ENCODE data around the gene YIF1A. TPM values are rescaled to one million over a fixed set of nuclear protein-coding genes. Genes with fewer than 3 reads are reported as not detected.

YIF1A gene
- total and polyA plus RNA-seq, 7 experiments from 2014 or later, result 25.0 to 66.2 (median 34.1) TPM

DNA sequence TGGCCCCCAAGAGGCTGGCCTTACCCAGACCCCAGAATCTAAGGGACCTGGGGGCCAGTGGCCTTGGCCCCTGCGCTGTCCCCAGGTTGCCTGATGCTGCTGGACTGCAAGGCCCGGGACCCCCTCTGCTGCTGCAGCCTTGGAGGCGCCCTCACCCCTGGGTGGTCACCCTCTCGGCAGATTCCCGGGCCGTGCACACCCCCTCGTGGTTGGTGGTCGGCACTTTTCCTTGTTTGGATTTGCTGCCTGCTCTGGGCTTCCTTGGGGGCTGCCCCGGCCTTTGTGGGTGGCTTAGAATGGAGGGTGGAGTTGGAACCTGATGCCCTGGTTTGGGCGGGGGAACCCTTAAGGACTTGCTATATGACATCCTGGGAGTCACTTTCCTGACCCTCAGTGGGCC lies 42.0 kb upstream of the YIF1A start:
- no peaks in the 10 kb centered on the region for H3K9me3 ChIP-seq (ENCODE audit: control insufficient read depth in 2 of 3, low read length in 3 of 3)
- DNase-seq, result no peak
- no peak overlapping the region for H3K27ac ChIP-seq (ENCODE audit: low read depth, low read length)
- no peak overlapping the region for H3K4me3 ChIP-seq (ENCODE audit: low read length)
- Mint-ChIP-seq H3K4me3 (no peak overlapping the region), H3K27me3 (no peaks in the 10 kb centered on the region), H3K27ac (peak overlapping the region in 1 of 9 donors; percentile 73), H3K36me3 (peaks cover 0 to 4% (median 0%) of the 10 kb centered on the region in 5 donors), H3K9me3 (no peaks in the 10 kb centered on the region), H3K4me1 (peaks cover 17 to 34% (median 28%) of the 10 kb centered on the region in 7 donors)
- ChIA-PET POLR2A (interaction anchor here (1.1 to 3.0 kb wide), 4 partner anchors 11 to 23 kb away, joined by 3 to 25 read pairs (median 5); partner anchors contain the start of gene B4GAT1), CTCF (interaction anchor here (0.6 to 4.7 kb wide), 3 partner anchors 19 to 105 kb away, joined by 3 to 52 read pairs (median 15); no protein-coding TSS in a partner anchor)
- H3K36me3 ChIP-seq (ENCODE audit: control insufficient read depth in 2 of 3, insufficient read depth in 3 of 3, low read length in 3 of 3), result peaks cover 0 to 16% (median 0%) of the 10 kb centered on the region in 3 experiments
- H3K4me1 ChIP-seq (ENCODE audit: control insufficient read depth in 2 of 2, insufficient read depth in 2 of 2, low read length in 2 of 2), result peaks cover 26 to 36% of the 10 kb centered on the region in 2 donors
- no peak for ATAC-seq
- intact Hi-C loops (cut with micrococcal nuclease), result no loop called here
- no peaks in the 10 kb centered on the region for H3K27me3 ChIP-seq (ENCODE audit: control insufficient read depth in 2 of 2, insufficient read depth in 2 of 2, low read length in 2 of 2)

DNA sequence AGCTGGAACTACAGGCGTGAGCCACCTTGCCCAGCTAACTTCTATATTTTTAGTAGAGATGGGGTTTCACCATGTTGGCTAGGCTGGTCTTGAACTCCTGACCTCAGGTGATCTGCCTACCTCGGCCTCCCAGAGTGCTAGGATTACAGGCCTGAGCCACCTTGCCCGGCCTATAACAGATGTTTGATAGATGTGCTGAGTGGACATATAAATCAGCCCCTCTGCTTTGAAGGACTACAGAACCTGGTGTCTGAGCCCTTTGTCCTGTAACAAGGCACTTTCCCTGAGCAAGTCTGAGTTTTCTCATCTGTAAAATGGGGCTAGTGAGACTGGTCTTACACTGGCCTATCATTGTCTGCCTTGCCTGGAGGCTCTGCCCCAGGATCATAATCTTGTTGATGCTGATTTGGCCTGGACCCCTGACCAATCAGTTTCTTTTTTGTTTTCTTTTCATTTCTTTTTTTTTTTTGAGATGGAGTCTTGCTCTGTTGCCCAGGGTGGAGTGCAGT lies 40.3 kb upstream of the YIF1A start:
- Histone ChIP-seq H3K27ac (ENCODE audit: low read depth, low read length) (no peak overlapping the region), H3K9me3 (ENCODE audit: control insufficient read depth in 2 of 3, low read length in 3 of 3) (no peaks in the 10 kb centered on the region), H3K4me1 (ENCODE audit: control insufficient read depth in 2 of 2, insufficient read depth in 2 of 2, low read length in 2 of 2) (peaks cover 26 to 40% of the 10 kb centered on the region in 2 donors), H3K36me3 (ENCODE audit: control insufficient read depth in 2 of 3, insufficient read depth in 3 of 3, low read length in 3 of 3) (peaks cover 0 to 16% (median 0%) of the 10 kb centered on the region in 3 experiments), H3K4me3 (ENCODE audit: low read length) (no peak overlapping the region), H3K27me3 (ENCODE audit: control insufficient read depth in 2 of 2, insufficient read depth in 2 of 2, low read length in 2 of 2) (no peaks in the 10 kb centered on the region)
- H3K9me3 Mint-ChIP-seq, result no peaks in the 10 kb centered on the region
- ChIA-PET POLR2A (interaction anchor here (1.0 to 3.0 kb wide), 3 partner anchors 12 to 17 kb away, joined by 3 to 25 read pairs (median 4); partner anchors contain the start of genes BRMS1 and CD248), CTCF (interaction anchor here (0.7 to 4.7 kb wide), 5 partner anchors 11 to 60 kb away, joined by 3 to 52 read pairs (median 3); no protein-coding TSS in a partner anchor)
- H3K27ac Mint-ChIP-seq, result peak overlapping the region in 4 of 9 donors; percentile 62 to 93 (median 91)
- H3K4me3 Mint-ChIP-seq, result peak overlapping the region in 2 of 10 donors; percentile 67
- intact Hi-C loops (cut with micrococcal nuclease), result loop anchor here (5.0 kb wide), 2 partner anchors 43 to 58 kb away; partner anchors contain the start of gene SLC29A2 (in 1 of the 2)
- no peaks in the 10 kb centered on the region for H3K27me3 Mint-ChIP-seq
- ATAC-seq (no peak), DNase-seq (no peak)
- peaks cover 0 to 4% (median 0%) of the 10 kb centered on the region in 5 donors for H3K36me3 Mint-ChIP-seq
- peaks cover 25 to 42% (median 39%) of the 10 kb centered on the region in 7 donors for H3K4me1 Mint-ChIP-seq

DNA sequence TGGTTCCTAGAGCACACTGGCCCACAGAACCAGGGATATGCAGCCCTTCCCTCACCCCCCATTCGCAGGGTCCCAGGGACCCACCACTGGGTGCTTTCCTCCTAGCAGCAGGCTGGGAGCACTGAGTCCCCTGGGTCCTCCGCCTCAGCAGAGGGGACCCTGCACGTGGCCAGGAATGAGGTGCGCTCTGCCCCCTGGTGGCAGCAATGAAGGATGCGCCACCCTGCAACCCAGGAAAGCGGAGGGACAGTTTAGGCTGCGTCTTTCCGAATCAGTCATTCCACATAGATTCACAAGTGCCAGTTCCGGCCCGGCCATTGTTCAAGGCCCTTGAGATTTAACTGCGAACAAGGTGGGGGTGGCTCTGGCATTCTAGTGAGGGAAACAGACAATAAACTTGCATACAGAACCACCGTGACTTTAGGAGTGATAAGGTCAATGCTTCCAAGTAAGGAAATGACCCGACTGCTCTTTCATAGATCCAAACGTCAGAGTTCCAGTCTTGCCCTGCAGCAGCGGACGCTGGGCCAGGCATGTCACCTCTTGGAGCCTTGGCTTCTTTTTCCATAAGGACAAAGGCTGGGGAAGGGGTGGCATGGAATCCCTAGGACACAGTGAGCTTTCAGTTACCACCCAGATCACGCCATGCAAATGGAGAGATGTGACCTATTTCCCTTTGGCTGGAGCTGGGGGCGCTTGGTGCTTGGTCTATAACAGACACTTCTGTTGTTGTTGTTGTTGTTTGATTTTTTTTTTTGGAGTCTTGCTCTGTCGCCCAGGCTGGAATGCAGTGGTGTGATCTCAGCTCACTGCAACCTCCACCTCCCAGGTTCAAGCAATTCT lies 39.6 kb upstream of the YIF1A start:
- no peaks in the 10 kb centered on the region for H3K27me3 Mint-ChIP-seq
- ChIA-PET CTCF (interaction anchor here (0.7 to 4.7 kb wide), 5 partner anchors 12 to 60 kb away, joined by 3 to 52 read pairs (median 3); no protein-coding TSS in a partner anchor), POLR2A (interaction anchor here (1.0 to 3.0 kb wide), 3 partner anchors 11 to 16 kb away, joined by 3 to 25 read pairs (median 4); partner anchors contain the start of genes BRMS1 and CD248)
- H3K4me3 Mint-ChIP-seq, result peak overlapping the region; percentile 18 to 81 (median 68)
- intact Hi-C loops (cut with micrococcal nuclease), result loop anchor here (1.0 to 5.0 kb wide), 8 partner anchors 10 to 106 kb away; partner anchors contain the start of genes BRMS1 (in 1 of the 2) and SLC29A2 (in 1 of the 2)
- peaks cover 0 to 4% (median 0%) of the 10 kb centered on the region in 5 donors for H3K36me3 Mint-ChIP-seq
- H3K9me3 Mint-ChIP-seq, result peaks cover 0 to 2% (median 0%) of the 10 kb centered on the region in 11 donors
- peak overlapping the region; percentile 65 to 97 (median 91) for H3K27ac Mint-ChIP-seq
- DNase-seq, result peak; percentile 72 to 88 (median 80)
- H3K9me3 ChIP-seq (ENCODE audit: control insufficient read depth in 2 of 3, low read length in 3 of 3), result no peaks in the 10 kb centered on the region
- H3K4me1 Mint-ChIP-seq, result peaks cover 25 to 49% (median 46%) of the 10 kb centered on the region in 7 donors
- ATAC-seq, result peak; percentile 89
- H3K27ac ChIP-seq (ENCODE audit: low read depth, low read length), result peak overlapping the region; percentile 82
- no peaks in the 10 kb centered on the region for H3K27me3 ChIP-seq (ENCODE audit: control insufficient read depth in 2 of 2, insufficient read depth in 2 of 2, low read length in 2 of 2)
- H3K4me3 ChIP-seq (ENCODE audit: low read length), result peak overlapping the region; percentile 36
- H3K36me3 ChIP-seq (ENCODE audit: control insufficient read depth in 2 of 3, insufficient read depth in 3 of 3, low read length in 3 of 3), result peaks cover 0 to 13% (median 0%) of the 10 kb centered on the region in 3 experiments
- peaks cover 26 to 40% of the 10 kb centered on the region in 2 donors for H3K4me1 ChIP-seq (ENCODE audit: control insufficient read depth in 2 of 2, insufficient read depth in 2 of 2, low read length in 2 of 2)

DNA sequence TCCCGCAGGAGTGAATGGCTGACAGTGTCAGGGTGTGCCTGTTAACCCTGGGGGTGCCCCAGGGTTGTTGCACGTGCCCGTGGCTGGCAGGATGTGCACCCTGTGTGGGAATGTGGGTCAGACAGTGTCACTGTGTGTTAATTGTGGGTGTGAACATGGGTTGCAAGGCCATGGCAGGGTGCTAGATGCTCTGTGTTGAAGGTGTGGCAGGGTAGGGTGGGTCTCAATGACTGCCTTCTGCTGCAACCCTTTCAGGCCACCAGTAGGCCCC lies 39.0 kb upstream of the YIF1A start:
- Mint-ChIP-seq H3K4me1 (peaks cover 27 to 55% (median 48%) of the 10 kb centered on the region in 7 donors), H3K27me3 (no peaks in the 10 kb centered on the region), H3K27ac (peak overlapping the region; percentile 65 to 97 (median 91)), H3K36me3 (peaks cover 0 to 4% (median 0%) of the 10 kb centered on the region in 5 donors), H3K9me3 (peaks cover 0 to 5% (median 0%) of the 10 kb centered on the region in 11 donors), H3K4me3 (peak overlapping the region; percentile 18 to 81 (median 68))
- POLR2A ChIA-PET, result interaction anchor here (3.0 kb wide), 1 partner anchor 16 kb away, joined by 25 read pairs; no protein-coding TSS in a partner anchor
- ATAC-seq, result peak; percentile 74
- intact Hi-C loops (cut with micrococcal nuclease), result loop anchor here (1.0 to 5.0 kb wide), 8 partner anchors 10 to 106 kb away; partner anchors contain the start of genes BRMS1 (in 1 of the 2) and SLC29A2 (in 1 of the 2)
- CTCF ChIA-PET, result no interaction called here
- peaks cover 0 to 8% (median 0%) of the 10 kb centered on the region in 3 experiments for H3K36me3 ChIP-seq (ENCODE audit: control insufficient read depth in 2 of 3, insufficient read depth in 3 of 3, low read length in 3 of 3)
- H3K27ac ChIP-seq (ENCODE audit: low read depth, low read length), result peak overlapping the region; percentile 82
- DNase-seq, result no peak
- H3K9me3 ChIP-seq (ENCODE audit: control insufficient read depth in 2 of 3, low read length in 3 of 3), result no peaks in the 10 kb centered on the region
- H3K27me3 ChIP-seq (ENCODE audit: control insufficient read depth in 2 of 2, insufficient read depth in 2 of 2, low read length in 2 of 2), result no peaks in the 10 kb centered on the region
- H3K4me1 ChIP-seq (ENCODE audit: control insufficient read depth in 2 of 2, insufficient read depth in 2 of 2, low read length in 2 of 2), result peaks cover 26 to 40% of the 10 kb centered on the region in 2 donors
- H3K4me3 ChIP-seq (ENCODE audit: low read length), result peak overlapping the region; percentile 4

DNA sequence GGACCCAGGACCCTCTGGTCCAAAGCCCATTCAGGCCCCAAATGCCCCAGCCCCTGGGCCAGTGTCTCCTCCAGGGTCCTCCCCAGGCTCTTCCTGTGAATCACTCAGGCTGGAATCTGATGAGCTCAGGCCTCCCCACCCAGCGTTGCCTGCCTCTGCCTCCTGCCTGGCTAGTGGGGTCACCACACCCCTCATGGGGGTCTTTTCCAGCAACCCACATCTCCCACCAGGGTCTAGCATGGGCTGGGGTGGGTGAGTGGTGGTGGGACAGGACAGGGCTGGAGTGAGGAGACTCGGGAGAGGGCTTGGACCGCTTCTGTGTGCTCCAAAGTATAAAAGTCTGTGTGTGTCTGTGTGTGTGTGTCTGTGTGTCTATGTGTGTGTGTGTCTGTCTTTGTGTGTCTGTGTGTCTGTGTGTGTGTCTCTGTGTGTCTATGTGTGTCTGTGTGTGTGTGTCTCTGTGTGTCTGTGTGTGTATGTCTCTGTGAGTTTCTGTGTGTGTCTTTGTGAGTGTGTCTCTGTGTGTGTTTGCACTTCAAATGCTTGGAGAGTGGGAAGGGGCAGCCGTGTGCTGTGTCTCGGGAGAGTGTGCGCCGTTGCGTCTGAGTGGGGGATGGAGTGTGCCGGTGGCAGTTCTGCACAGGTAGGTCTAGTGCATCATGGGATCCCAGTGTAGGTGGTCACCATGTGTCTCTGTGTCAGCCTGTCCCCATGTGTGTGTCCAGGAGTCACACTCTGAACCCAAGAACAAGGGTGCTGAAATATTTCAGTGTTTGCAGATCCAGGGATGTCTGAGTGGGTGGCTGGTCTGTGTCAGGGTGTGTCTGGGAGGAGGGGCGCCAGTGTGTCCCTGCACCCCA lies 38.5 kb upstream of the YIF1A start:
- Mint-ChIP-seq H3K27me3 (no peaks in the 10 kb centered on the region), H3K4me1 (peaks cover 29 to 60% (median 49%) of the 10 kb centered on the region in 7 donors), H3K36me3 (no peaks in the 10 kb centered on the region), H3K4me3 (peak overlapping the region; percentile 18 to 81 (median 67)), H3K9me3 (peaks cover 0 to 5% (median 0%) of the 10 kb centered on the region in 11 donors), H3K27ac (peak overlapping the region; percentile 65 to 97 (median 91))
- ChIA-PET CTCF (interaction anchor here (1.3 to 1.6 kb wide), 3 partner anchors 10 to 61 kb away, joined by 8 to 31 read pairs (median 14); partner anchors contain the start of gene CD248), POLR2A (interaction anchor here (0.6 to 4.0 kb wide), 6 partner anchors 10 to 38 kb away, joined by 3 to 89 read pairs (median 4); partner anchors contain the start of genes BRMS1, CD248 and YIF1A)
- no peaks in the 10 kb centered on the region for H3K27me3 ChIP-seq (ENCODE audit: control insufficient read depth in 2 of 2, insufficient read depth in 2 of 2, low read length in 2 of 2)
- H3K27ac ChIP-seq (ENCODE audit: low read depth, low read length), result peak overlapping the region; percentile 82
- peaks cover 0 to 3% (median 0%) of the 10 kb centered on the region in 3 experiments for H3K36me3 ChIP-seq (ENCODE audit: control insufficient read depth in 2 of 3, insufficient read depth in 3 of 3, low read length in 3 of 3)
- no peaks in the 10 kb centered on the region for H3K9me3 ChIP-seq (ENCODE audit: control insufficient read depth in 2 of 3, low read length in 3 of 3)
- peaks cover 26 to 40% of the 10 kb centered on the region in 2 donors for H3K4me1 ChIP-seq (ENCODE audit: control insufficient read depth in 2 of 2, insufficient read depth in 2 of 2, low read length in 2 of 2)
- ATAC-seq (no peak), DNase-seq (no peak)
- intact Hi-C loops (cut with micrococcal nuclease), result loop anchor here (1.0 to 5.0 kb wide), 8 partner anchors 9 to 105 kb away; partner anchors contain the start of genes BRMS1 (in 1 of the 2) and SLC29A2 (in 1 of the 2)
- peak overlapping the region; percentile 4 for H3K4me3 ChIP-seq (ENCODE audit: low read length)

Data from naive thymus-derived CD4-positive, alpha-beta T cell (primary cell).